ENCODE data around the gene KDM1A. TPM values are rescaled to one million over a fixed set of nuclear protein-coding genes. Genes with fewer than 3 reads are reported as not detected.

Gene KDM1A
- total RNA-seq, 1 donor from 2014 or later = 108 TPM

- DNase-seq = no peak
Observed at GRCh38 chr1:23079025-23079424, 59.8 kb downstream of the KDM1A start.

DNA sequence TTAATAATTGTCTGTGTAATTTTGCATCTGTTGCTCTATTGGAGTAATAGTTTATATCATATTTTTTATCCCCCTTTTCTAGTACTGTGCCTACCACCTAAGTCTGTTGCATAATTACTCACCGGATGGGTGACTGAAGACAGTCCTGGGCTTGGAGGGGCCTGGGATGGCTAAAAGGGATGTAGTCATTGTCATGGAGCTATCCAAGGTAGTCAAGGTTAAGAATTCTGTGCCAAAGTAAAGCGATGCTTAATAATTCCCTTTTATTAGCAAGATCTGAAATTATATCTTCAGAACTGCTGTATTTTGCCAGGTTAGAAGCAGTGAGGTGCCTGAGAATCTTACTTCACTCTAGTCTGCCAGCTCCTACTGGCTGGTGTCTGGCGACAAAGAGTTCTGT is 61.6 kb downstream of the KDM1A start:
- DNase-seq = no peak

DNA sequence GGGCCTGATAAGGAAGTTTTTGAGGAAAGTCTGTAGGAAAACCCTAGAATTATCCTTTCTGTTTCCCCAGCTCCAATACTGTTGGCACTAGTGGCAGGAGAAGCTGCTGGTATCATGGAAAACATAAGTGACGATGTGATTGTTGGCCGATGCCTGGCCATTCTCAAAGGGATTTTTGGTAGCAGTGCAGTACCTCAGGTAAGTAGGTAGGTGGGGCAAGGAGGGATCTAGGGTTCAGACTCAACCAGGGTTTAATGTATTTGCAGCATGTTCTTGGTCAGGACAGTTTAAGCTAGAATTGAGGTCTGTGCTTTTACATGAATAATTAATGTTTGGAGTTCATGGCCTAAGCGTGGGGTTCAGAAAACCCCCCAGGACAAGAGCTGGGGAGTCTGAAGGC is 62.1 kb downstream of the KDM1A start:
- no peak for DNase-seq

- DNase-seq = peak; percentile 51
Observed at GRCh38 chr1:23083714-23084480, 64.6 kb downstream of the KDM1A start.

DNA sequence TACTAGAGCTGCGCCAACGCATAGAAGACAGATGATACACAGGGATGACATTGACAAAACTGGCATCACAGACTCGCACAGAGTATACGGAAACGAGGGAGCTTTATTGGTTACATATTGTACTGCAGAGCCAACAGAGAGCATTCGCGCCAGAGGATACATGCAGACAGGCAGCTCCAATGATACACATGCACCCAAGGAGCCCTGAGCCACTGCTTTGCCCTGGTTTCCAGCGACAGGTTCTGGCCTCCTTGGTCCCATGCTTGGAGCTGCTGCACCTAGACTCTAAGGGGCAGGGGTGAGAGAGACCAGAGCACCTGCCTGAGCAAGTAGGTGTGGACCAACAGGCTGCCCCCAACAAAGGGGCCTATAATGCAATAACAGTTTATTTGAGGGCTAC is 65.6 kb downstream of the KDM1A start:
- no peak for DNase-seq

DNA sequence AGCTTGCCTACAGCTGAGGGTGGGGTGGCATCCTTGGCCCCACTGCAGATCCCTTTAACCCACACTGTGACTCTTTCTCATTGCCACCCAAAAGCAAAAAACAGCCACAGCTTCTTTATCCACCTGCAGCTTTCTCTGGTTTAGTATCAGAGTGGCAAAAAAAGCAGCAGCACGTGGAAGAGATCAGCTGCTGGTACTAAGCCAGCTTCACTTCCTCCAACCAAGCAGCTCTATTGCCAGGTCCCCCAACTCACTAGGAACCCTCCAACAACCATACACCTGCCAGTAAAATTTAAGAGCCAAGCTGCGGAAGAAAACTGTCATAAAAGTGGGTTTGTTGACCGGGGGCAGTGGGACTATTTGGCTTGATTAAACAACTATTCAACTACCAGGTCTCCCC is 66.4 kb downstream of the KDM1A start:
- DNase-seq = no peak

DNA sequence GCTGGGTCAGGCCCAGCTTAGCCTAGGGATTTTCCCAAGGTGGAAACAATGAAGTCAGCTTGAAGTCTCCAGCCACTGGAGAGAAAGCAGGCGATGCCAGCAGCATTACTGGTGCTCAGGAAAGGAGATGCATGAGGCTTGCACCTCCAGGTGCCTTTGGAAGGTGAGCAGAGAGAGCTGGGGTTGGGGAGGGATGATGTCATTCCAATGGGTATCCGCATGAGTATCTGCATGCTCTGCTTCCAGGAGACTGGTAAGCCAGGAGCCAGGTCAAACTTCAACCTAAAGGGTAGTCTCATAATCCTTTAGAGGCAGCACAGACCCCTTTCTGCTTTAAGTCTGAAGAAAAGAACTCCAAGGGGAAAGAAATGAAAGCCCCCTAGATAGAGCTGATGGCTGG is 68.8 kb downstream of the KDM1A start:
- DNase-seq = no peak

DNA sequence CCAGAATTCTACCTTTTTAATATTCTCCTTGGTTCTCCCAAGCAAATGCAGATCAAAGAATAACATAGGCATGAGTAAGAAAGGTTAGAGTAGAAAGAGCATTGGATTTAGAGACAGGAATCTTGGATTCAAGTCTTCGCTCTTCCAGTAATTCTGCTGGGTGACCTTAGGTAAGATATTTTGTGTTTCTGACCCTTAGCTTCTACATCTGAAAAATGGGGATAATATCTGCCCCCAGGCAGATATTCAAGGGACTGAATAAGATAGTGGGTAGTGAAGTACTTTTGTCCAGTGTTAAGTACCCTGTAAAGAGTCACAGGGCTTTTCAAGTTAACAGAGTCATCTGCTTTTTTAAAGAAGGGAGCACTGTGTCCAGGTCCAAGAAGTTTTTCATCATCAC is 70.8 kb downstream of the KDM1A start:
- DNase-seq = no peak

DNA sequence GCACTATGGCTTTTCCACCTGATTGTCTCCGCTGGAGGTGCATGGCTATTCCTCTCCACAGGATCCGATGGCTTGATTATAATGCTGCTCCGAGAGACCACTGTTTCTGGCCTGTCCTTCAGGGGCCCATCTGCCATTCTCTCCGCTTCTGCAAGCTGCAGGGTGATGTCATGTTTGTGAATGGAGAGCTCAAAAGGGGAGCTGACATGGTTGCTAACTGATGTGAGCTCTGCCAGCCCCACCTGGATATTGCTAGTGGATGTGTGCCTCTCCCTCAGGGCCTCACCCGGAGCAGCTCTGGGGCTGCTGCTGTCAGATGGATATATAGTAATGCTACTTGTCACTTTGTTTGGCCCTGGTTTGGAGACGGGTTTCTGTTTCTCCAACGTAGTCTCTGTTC is 72.3 kb downstream of the KDM1A start:
- no peak for DNase-seq

DNA sequence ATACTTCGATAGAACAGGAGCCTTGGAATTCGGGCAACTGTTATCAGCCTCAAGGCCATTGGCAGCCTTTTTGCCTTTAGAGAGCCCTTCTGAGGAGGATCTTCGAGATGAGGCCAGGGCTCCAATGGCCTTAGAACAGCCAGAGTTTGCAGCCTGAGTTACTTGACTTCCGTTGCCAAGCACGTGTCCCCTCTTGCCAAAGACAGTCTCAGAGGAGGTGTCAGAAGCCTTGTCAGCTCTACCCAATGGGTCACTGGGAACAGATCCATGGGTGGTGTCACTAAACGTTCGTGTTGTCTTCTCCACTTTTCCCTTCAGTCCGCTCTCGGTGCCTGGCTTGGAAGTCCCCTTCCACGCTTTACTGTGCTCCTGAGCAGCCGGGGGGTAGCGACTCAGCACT is 73.2 kb downstream of the KDM1A start:
- DNase-seq = no peak

- DNase-seq = no peak
Observed at GRCh38 chr1:23097316-23097715, 78.0 kb downstream of the KDM1A start.

GRCh38 chr1:23098463-23099170 is 79.3 kb downstream of the KDM1A start:
- DNase-seq = peak; percentile 90

DNA sequence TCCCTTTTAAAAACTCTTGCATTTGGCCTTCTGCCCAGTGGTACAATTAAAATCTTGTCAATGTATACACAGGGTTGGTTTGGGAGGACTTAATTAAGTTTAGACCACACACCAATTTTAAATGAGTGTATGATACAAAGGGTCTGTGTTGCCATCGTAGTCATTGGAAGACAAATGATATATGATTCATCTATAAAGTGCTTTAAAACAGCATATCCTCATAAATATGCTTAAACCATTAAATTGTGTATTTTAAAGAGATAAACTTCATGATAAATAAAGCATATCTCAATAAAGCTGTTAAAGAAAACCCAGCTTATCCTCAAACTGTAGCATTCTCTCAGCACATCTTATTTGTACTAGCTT is 79.9 kb downstream of the KDM1A start:
- no peak for DNase-seq

DNA sequence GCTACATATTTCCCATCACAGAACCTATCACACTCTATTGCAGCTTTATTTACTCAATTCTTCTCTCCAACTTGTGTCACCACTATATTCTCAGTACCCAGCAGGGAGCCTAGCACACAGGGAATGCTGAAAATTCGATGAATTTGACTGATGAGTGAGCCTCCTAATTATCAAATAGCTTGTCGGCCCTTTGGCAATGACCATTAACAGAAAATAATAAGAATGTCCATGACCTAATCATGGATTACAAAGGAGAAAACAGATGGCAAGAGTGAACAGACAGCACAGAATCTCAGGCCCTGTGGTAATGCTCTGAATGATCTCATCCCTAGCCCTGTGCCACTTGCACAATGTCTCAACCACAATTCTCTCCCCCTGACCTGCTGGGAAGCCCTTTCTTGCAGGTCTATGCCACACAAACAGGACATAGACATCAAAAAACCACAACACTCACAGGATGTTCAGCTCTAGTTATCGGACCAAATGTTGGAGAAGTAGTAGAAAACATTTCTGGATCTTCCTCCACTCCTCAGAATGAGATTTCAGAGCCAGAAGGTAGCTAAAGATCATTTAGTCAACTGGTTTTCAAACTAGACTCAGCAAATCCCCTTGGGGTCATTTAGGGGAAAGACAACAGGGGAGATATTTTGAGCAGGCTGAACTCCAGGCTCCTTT is 80.9 kb downstream of the KDM1A start:
- DNase-seq = peak; percentile 80

DNA sequence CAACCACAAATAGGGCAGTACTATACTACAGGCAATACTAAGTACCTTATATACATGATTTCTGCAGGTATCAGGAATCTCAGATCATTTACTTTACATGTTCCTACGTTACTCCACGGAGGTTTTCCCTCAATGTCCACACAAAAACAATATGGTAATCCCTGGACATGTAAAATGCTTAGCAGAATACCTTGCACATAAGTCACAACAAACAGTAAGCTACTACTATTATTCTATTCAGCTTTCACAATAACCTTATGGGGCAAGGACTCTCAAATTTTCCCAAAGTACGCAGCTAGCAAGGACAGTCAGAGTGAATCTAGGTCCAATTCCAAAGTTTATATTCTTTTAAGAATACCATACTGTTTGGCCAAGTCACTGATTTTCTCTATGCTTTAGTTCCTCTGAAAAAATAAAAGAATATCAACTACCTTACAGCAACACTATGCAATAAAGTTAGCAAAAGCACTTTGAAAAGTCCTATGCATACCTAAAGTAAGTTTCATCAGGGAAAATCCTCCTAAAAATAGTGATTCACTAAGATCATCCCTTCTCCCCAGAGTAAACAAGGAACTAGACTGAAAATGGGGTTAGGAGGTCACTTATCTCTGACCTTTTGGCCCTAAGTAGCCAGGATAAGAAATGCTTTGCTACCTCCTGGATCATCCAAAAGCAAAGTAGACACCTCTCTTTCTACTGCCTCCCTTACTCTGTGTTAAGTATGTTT is 82.0 kb downstream of the KDM1A start:
- DNase-seq = no peak

DNA sequence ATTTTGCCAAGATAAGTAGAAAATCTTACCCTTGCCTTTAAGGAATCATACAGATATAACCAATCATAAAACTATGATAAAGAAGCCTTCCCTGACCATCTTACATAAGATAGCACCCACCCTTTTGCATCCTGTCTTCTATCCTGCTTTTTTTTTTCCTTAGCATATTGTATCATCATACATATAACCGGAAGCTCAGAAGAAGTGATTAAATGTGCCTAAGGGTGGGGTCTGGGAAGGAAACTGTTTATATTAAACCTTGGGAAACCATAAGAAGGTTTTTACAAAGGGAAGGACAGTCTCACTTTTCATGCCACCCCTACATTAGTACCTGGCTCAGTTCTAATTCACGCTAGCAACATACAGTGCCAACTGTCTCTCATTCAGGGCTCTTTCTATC is 82.6 kb downstream of the KDM1A start:
- DNase-seq = no peak

DNA sequence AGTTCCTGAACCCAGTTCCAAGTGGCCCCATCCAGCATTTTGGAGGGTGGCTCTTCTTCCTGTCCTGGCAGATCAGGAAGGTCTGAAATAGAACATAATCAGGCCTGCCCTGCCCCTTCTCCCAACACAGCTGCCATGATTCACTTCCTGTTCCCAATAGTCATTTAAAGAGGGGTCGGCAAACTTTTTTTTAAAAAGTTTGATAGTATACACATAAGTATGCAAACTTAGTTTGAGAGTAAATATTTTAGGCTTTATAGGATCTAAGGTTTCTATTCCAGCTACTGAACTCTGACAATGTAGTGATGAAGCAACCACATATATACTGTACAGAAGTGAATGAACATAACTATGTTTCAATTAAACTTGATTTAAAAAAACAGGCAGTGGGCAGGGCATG is 83.0 kb downstream of the KDM1A start:
- peak; percentile 73 for DNase-seq

- DNase-seq = peak; percentile 73
Observed at GRCh38 chr1:23103001-23103889, 84.0 kb downstream of the KDM1A start.

DNA sequence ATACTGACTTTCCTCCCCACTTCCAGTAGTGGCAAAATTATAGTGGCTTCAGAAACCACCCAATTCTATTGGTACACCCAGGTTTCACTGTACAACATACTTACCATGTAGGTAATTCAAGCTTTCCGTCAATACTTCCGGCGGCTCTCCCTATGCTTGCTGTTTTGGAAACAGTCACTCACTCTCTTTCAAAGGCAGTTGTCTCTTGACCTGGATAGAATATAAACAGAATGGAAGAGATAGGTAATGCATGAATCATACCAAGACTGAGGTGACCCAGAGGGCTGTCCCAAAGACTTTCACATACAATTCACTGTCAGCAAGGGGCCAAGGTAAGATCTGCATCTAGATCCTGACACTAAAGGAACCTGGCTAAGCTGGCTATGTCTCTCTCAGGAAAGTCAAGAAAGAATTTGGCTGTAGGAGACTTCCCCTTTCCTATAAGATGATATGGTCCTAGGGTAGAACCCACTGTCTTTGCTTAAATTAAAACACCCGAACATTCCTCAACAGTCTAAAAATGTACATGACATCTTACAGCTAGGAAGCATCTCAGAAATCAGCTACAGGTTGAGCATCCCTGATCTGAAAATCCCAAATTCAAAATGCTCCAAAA is 89.8 kb downstream of the KDM1A start:
- DNase-seq = no peak

- no peak for DNase-seq
Observed at GRCh38 chr1:23110391-23110790, 91.1 kb downstream of the KDM1A start.
